K562 (cell line): ENCODE measurements around the gene SMCO4. TPM values are rescaled to one million over a fixed set of nuclear protein-coding genes. Genes with fewer than 3 reads are reported as not detected.

Experiments used
- CBX2 ChIP-seq: fragments of 200-600 bp; sonication (generic); IDR thresholded peaks from one replicate; pipeline ENCODE4 v1.6.1; 2012; ENCODE audit warnings: mild to moderate bottlenecking, low read length, inconsistent platforms; ENCODE audit not compliant: insufficient read depth, poor library complexity, severe bottlenecking
- CHD2 ChIP-seq: IDR thresholded peaks from 2 replicates; pipeline ENCODE4 v1.6.1; 2011; ENCODE audit warnings: low read depth, low read length
- FOXJ2 ChIP-seq: fragments of 200-800 bp; sonication (Bioruptor generic); IDR thresholded peaks from 2 replicates; pipeline ENCODE4 v1.6.1; 2016; ENCODE audit warnings: missing genetic modification characterization, missing compliant biosample characterization
- ILK ChIP-seq: fragments of 450-650 bp; IDR thresholded peaks from 2 replicates; pipeline ENCODE4 v1.6.1; 2016; ENCODE audit warnings: missing genetic modification characterization, low read depth, mild to moderate bottlenecking, missing compliant biosample characterization, moderate library complexity, borderline replicate concordance
- JUN ChIP-seq, 2 experiments: sonication (generic) in 1 of 2; formaldehyde crosslinking in 1 of 2; IDR thresholded peaks; 2 replicates each; pipeline versions ENCODE4 v1.6.1 to v1.8.0; 2012 to 2022; ENCODE audit warnings: borderline replicate concordance in 2 of 2, mild to moderate bottlenecking in 2 of 2, improper control_type of control experiment in 1 of 2, low read depth in 1 of 2, low read length in 1 of 2, missing genetic modification reagents in 1 of 2
- JUND ChIP-seq, 2 experiments: IDR thresholded peaks; 2 replicates in 1 of 2; 3 replicates in 1 of 2; pipeline ENCODE4 v1.6.1; 2011; ENCODE audit warnings: borderline replicate concordance in 2 of 2, low read depth in 2 of 2, low read length in 2 of 2, improper control_type of control experiment in 1 of 2, missing biosample characterization in 1 of 2, missing genetic modification characterization in 1 of 2, missing genetic modification reagents in 1 of 2
- LEF1 ChIP-seq: fragments of 450-650 bp; IDR thresholded peaks from 2 replicates; pipeline ENCODE4 v1.6.1; 2016; ENCODE audit warnings: mild to moderate bottlenecking
- NR3C1 ChIP-seq: sonication (generic); formaldehyde crosslinking; IDR thresholded peaks from 2 replicates; pipeline ENCODE4 v1.8.1; 2022; ENCODE audit warnings: missing genetic modification reagents
- RREB1 ChIP-seq: fragments of 250-450 bp; sonication (Bioruptor Pico); IDR thresholded peaks from 2 replicates; pipeline ENCODE4 v1.4.0; 2020
- RUNX1 ChIP-seq: sonication (generic); IDR thresholded peaks from 2 replicates; pipeline ENCODE4 v1.6.1; 2016; ENCODE audit warnings: antibody characterized with exemption, low read depth
- SAFB ChIP-seq: fragments of 200-400 bp; formaldehyde crosslinking; IDR thresholded peaks from 2 replicates; pipeline ENCODE4 v1.6.1; 2017; ENCODE audit warnings: low read depth, low read length, borderline replicate concordance
- SMAD4 ChIP-seq: fragments of 250-450 bp; sonication (Bioruptor Pico); conservative IDR thresholded peaks from 2 replicates; pipeline ENCODE4 v1.8.0; 2021; ENCODE audit warnings: inconsistent platforms, mild to moderate bottlenecking, moderate library complexity
- SPI1 ChIP-seq: IDR thresholded peaks from 2 replicates; pipeline ENCODE4 v1.6.1; 2011; ENCODE audit warnings: low read depth, low read length, control low read depth, borderline replicate concordance
- TAL1 ChIP-seq: fragments of 450-650 bp; IDR thresholded peaks from 2 replicates; pipeline ENCODE4 v1.6.1; 2016; ENCODE audit warnings: mild to moderate bottlenecking
- U2AF1 ChIP-seq: fragments of 200-400 bp; formaldehyde crosslinking; optimal IDR thresholded peaks from 2 replicates; pipeline ENCODE3; 2017; ENCODE audit warnings: mild to moderate bottlenecking, low read depth, low read length, moderate library complexity
- ZNF143 ChIP-seq: sonication (generic); formaldehyde crosslinking; IDR thresholded peaks from 2 replicates; pipeline ENCODE4 v1.9.0; 2022; ENCODE audit warnings: mild to moderate bottlenecking, missing genetic modification reagents
- ZNF174 ChIP-seq: fragments of 250-450 bp; sonication (Bioruptor Pico); IDR thresholded peaks from 2 replicates; pipeline ENCODE4 v1.4.0; 2020; ENCODE audit warnings: mild to moderate bottlenecking
- ZNF311 ChIP-seq: fragments of 250-450 bp; sonication (Bioruptor Pico); IDR thresholded peaks from 2 replicates; pipeline ENCODE4 v1.4.0; 2020; ENCODE audit warnings: mild to moderate bottlenecking, moderate library complexity
- ZNF347 ChIP-seq: fragments of 450-650 bp; formaldehyde crosslinking; IDR thresholded peaks from 2 replicates; pipeline ENCODE4 v1.4.0; 2020; ENCODE audit warnings: low read depth, mild to moderate bottlenecking, moderate library complexity
- ZNF589 ChIP-seq: fragments of 200-800 bp; sonication (Bioruptor generic); IDR thresholded peaks from 2 replicates; pipeline ENCODE4 v1.6.1; 2016; ENCODE audit warnings: low read depth, missing genetic modification characterization, missing compliant biosample characterization
- polyA plus RNA-seq, 8 experiments: library from polyadenylated mRNA; depleted of rRNA in 4 of 8; stranded (reverse) in 5 of 8; unstranded in 3 of 8; fragments of >200 nt; fragmentation: Nextera tagmentation in 2 of 8; fragmentation: Illumina TruSeq in 1 of 8; extraction: Ambion mirVana in 2 of 8; extraction: Trizol in 1 of 8; gene quantifications; 2 replicates each; pipeline versions ENCODE4 v1.2.1 to v1.2.3, GENCODE V29; 2011 to 2014; ENCODE audit warnings: inconsistent platforms in 1 of 8, missing spikeins in 1 of 8
- total RNA-seq, 7 experiments: library from RNA; depleted of rRNA in 6 of 7; stranded (reverse); fragments of >200 nt in 6 of 7; fragmentation: Illumina TruSeq in 2 of 7; extraction: Trizol in 2 of 7; gene quantifications; 2 replicates each; pipeline versions ENCODE4 v1.2.1 to v1.2.3, GENCODE V29; 2011 to 2021; ENCODE audit warnings: low replicate concordance in 1 of 7
- TF ChIP-seq, protein P1 (sequence below): sonication (generic); formaldehyde crosslinking; IDR thresholded peaks from 2 replicates; pipeline ENCODE4 v1.8.0; 2022; ENCODE audit warnings: mild to moderate bottlenecking, missing genetic modification reagents
- TF ChIP-seq, protein P2 (sequence below): IDR thresholded peaks from 2 replicates; pipeline ENCODE4 v1.6.1; 2016; ENCODE audit warnings: missing genetic modification characterization, missing compliant biosample characterization

The SMCO4 gene
- total and polyA plus RNA-seq, 9 of the 15 experiments (the other 6 are each of a cell fraction or from before 2014, with no cell fraction given) = 1.8 to 27.8 (median 15.3) TPM

GRCh38 chr11:93585758-93586157 lies 42.6 kb upstream of the SMCO4 start (continued):
- TF ChIP-seq CBX2 (no peak), CHD2 (no peak), ZNF311 (CRISPR knock-in tag) (no peak), ZNF589 (CRISPR knock-in tag) (no peak), ILK (tag) (no peak), U2AF1 (no peak), SMAD4 (CRISPR knock-in tag) (no peak), JUN (IDR thresholded peaks at IDR 0.05; ENCODE audit: borderline replicate concordance, low read depth, low read length) (no peak), JUN (CRISPR knock-in tag; IDR thresholded peaks at IDR 0.05; ENCODE audit: borderline replicate concordance) (no peak), ZNF143 (CRISPR knock-in tag) (no peak), NR3C1 (CRISPR knock-in tag) (no peak), SAFB (no peak), FOXJ2 (tag) (no peak), JUND (IDR thresholded peaks at IDR 0.05; ENCODE audit: borderline replicate concordance, low read depth, low read length) (peak; percentile 14; the same call in 1 of the 2 replicates), JUND (tag; IDR thresholded peaks at IDR 0.05; ENCODE audit: borderline replicate concordance, low read depth, low read length) (no peak), ZNF347 (no peak), RUNX1 (no peak), LEF1 (no peak), TAL1 (no peak), RREB1 (CRISPR knock-in tag) (no peak), SPI1 (no peak), ZNF174 (CRISPR knock-in tag) (no peak)
- TF ChIP-seq, protein P1, sequence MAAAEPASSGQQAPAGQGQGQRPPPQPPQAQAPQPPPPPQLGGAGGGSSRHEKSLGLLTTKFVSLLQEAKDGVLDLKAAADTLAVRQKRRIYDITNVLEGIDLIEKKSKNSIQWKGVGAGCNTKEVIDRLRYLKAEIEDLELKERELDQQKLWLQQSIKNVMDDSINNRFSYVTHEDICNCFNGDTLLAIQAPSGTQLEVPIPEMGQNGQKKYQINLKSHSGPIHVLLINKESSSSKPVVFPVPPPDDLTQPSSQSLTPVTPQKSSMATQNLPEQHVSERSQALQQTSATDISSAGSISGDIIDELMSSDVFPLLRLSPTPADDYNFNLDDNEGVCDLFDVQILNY (CRISPR knock-in tag) = no peak
- TF ChIP-seq, protein P2, sequence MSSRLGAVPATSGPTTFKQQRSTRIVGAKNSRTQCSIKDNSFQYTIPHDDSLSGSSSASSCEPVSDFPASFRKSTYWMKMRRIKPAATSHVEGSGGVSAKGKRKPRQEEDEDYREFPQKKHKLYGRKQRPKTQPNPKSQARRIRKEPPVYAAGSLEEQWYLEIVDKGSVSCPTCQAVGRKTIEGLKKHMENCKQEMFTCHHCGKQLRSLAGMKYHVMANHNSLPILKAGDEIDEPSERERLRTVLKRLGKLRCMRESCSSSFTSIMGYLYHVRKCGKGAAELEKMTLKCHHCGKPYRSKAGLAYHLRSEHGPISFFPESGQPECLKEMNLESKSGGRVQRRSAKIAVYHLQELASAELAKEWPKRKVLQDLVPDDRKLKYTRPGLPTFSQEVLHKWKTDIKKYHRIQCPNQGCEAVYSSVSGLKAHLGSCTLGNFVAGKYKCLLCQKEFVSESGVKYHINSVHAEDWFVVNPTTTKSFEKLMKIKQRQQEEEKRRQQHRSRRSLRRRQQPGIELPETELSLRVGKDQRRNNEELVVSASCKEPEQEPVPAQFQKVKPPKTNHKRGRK (tag) = peak; percentile 74
